Left lung (tissue), 10 donors: Measurements from ENCODE around the gene ABHD3. TPM values are rescaled to one million over a fixed set of nuclear protein-coding genes. Genes with fewer than 3 reads are reported as not detected.
"Not testable (repeated sequence)": the region's sequence is repeated elsewhere in the genome, so short reads cannot be mapped to it uniquely, and the experiment has no call there.

ENCODE experiments used
- ATAC-seq: fragments of 200-7000 bp; cut with Tn5 transposase; one replicate; pipeline ENCODE4 v1.9.1; 2020; ENCODE audit warnings: moderate library complexity
- DNase-seq, 4 donors: peaks; one replicate each; pipeline ENCODE4 v3.0.0-alpha.2; 2013 to 2020
- H3K27ac ChIP-seq, 2 donors: fragments of 200-600 bp; sonication (generic) in 1 of 2; one replicate each; pipeline versions ENCODE4 v1.5.0 to v1.8.0; 2020 to 2021
- H3K27me3 ChIP-seq, 2 donors: fragments of 200-600 bp; sonication (generic) in 1 of 2; one replicate each; pipeline versions ENCODE4 v1.5.0 to v1.8.0; 2020 to 2021
- H3K36me3 ChIP-seq, 2 donors: fragments of 200-600 bp; sonication (generic) in 1 of 2; one replicate each; pipeline versions ENCODE4 v1.5.0 to v1.8.0; 2020 to 2021
- H3K4me1 ChIP-seq, 2 donors: fragments of 200-600 bp; one replicate each; pipeline ENCODE4 v1.8.0; 2021
- H3K4me3 ChIP-seq, 2 donors: fragments of 200-600 bp; sonication (generic) in 1 of 2; one replicate each; pipeline versions ENCODE4 v1.5.0 to v1.8.0; 2020 to 2021; ENCODE audit warnings: mild to moderate bottlenecking in 1 of 2
- H3K9me3 ChIP-seq, 2 donors: fragments of 200-600 bp; sonication (generic) in 1 of 2; one replicate each; pipeline versions ENCODE4 v1.5.0 to v1.8.0; 2020 to 2021
- intact Hi-C, 2 donors: fragments of 100-400 bp; cut with DNase I; formaldehyde crosslinking; loops; one replicate each; pipeline versions ENCODE4 v1.11.2 to v1.14.2; 2022
- polyA plus RNA-seq, 6 donors: library from polyadenylated mRNA; unstranded; fragments of 120-200 nt; gene quantifications; one replicate each; pipeline ENCODE4 v1.2.1, GENCODE V29; 2013; ENCODE audit not compliant: insufficient read length in 6 of 6
- total RNA-seq, 2 donors: library from RNA; stranded (reverse); fragmentation: NEBNext Ultra II Directional; extraction: Animal tissue kit (Norgen Biotek cat#: 25700); gene quantifications; one replicate each; pipeline ENCODE4 v1.2.1, GENCODE V29; 2021
- TF ChIP-seq, protein P1 (sequence below), 2 donors: fragments of 200-600 bp; sonication (generic) in 1 of 2; IDR thresholded peaks; one replicate each; pipeline versions ENCODE4 v1.5.0 to v1.8.0; 2021; ENCODE audit warnings: antibody characterized with exemption in 2 of 2
- donor health status: DM: no; HTN: yes; CAD: no.
- donor health status: DM: no; HTN: no; CAD: no.

The ABHD3 gene
- total and polyA plus RNA-seq, 8 donors = 22.1 to 37.5 (median 27.9) TPM

DNA sequence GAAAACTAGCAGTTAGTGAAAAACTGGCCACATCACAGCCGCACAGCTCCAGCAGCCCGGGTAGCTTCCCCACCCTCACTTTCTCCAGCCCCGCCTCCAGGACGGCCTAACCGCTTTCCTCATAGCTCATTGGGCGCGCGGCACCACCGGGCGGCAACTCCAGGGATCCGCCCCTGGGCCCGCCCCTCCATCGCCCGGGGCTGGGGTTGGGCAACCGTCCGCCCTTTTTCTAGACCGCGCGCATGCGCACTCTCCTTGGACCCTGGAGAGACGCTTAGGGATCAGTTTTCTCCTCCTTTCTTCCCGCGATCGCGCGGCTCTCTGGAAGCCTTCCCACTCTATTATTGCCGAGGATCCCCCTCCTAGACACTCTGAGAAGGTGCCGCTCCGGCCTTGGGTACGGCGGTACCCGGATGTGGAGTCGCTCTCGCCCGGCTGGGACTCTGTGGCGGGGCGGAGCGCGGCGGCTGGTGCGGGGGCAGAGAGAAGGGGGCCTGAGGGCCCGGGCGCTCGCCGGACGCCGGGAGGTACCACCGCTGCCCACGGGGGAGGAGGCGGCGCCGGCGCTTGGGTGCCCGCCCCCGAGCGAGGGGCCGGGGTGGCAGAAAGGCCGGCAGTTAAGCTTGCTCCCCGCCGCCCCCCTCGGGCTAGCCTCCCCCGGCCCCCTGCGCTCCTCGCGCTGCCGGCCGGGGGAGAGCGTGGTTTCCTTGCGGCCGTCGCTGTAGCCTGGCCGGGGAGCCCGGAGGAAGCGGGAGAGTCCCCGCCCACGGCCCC lies 36.2 kb upstream of the ABHD3 start, which contains the start of gene MIB1:
Gene MIB1, plus strand, starts transcription at position 255 of the 774 bp plus-strand sequence. CDS start 792 bp downstream, outside the sequence.
- H3K27ac ChIP-seq = peak within 1 kb of the TSS; percentile 97 to 98
- H3K36me3 ChIP-seq = no peaks in the 10 kb centered on the region
- ATAC-seq = peak; percentile 99
- no peaks in the 10 kb centered on the region for H3K27me3 ChIP-seq
- peaks cover 7 to 36% of the 10 kb centered on the region in 2 donors for H3K4me1 ChIP-seq
- peak within 1 kb of the TSS; percentile 93 to 95 for H3K4me3 ChIP-seq
- DNase-seq = peak; percentile 98 to 99 (median 99)
- intact Hi-C loops = loop anchor here in 1 of 2 donors (5.0 kb wide), 1 partner anchor 38 kb away; the partner anchor contains the start of gene ABHD3
- H3K9me3 ChIP-seq = no peaks in the 10 kb centered on the region
- TF ChIP-seq, protein P1, sequence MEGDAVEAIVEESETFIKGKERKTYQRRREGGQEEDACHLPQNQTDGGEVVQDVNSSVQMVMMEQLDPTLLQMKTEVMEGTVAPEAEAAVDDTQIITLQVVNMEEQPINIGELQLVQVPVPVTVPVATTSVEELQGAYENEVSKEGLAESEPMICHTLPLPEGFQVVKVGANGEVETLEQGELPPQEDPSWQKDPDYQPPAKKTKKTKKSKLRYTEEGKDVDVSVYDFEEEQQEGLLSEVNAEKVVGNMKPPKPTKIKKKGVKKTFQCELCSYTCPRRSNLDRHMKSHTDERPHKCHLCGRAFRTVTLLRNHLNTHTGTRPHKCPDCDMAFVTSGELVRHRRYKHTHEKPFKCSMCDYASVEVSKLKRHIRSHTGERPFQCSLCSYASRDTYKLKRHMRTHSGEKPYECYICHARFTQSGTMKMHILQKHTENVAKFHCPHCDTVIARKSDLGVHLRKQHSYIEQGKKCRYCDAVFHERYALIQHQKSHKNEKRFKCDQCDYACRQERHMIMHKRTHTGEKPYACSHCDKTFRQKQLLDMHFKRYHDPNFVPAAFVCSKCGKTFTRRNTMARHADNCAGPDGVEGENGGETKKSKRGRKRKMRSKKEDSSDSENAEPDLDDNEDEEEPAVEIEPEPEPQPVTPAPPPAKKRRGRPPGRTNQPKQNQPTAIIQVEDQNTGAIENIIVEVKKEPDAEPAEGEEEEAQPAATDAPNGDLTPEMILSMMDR (IDR thresholded peaks at IDR 0.05) = peak in 1 of 2 donors; percentile 7

DNA sequence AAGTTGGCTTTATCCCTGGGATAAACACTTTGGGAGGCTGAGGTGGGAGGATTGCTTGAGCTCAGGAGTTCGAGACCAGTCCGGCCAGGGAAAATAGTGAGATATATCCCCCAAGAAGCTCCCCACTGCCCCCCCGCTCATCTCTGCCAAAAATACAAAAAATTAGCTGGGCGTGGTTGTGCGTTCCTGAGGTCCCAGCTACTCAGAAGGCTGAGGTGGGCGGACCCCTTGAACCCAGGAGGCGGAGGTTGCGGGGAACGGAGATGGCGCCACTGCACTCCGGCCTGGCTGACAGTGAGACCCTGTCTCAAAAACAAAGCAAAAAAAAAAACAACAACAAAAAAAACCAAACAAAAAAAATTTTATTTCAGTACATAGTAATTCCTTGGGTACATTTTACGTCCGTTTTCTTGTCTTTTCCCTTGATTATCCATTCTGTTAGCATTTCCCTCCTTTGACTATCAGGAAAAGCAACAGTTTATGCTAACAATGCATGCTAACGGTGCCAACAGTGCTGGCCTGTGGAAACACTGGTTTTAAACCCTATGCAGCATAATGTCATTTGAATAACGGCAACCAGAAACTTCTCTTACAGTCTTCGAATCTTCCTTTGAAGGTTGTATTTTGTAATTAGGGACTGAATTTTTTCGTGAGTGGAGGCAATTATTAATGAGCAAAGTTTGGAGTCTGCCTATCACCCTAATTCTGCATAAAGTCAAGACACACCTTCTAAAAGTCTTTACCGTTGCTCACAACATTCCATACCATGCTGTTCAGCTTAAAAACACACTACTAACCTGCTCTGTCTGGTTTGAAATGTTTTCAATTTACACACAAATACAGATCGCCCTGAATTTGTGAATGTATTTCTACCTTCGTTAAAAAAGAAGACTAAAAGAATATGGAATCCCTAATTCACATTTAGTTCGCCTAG lies 35.3 kb upstream of the ABHD3 start:
- Histone ChIP-seq H3K27ac (peak overlapping the region; percentile 97 to 98), H3K27me3 (no peaks in the 10 kb centered on the region), H3K4me1 (peaks cover 7 to 36% of the 10 kb centered on the region in 2 donors), H3K36me3 (no peaks in the 10 kb centered on the region), H3K4me3 (peak overlapping the region in 1 of 2 donors; percentile 93), H3K9me3 (no peaks in the 10 kb centered on the region)
- intact Hi-C loops = loop anchor here in 1 of 2 donors (5.0 to 10.0 kb wide), 2 partner anchors 38 to 55 kb away; partner anchors contain the start of gene ABHD3
- ATAC-seq = peak; percentile 12
- TF ChIP-seq, protein P1 (IDR thresholded peaks at IDR 0.05) = no peak
- peak in 2 of 4 donors; percentile 31 to 36 for DNase-seq

DNA sequence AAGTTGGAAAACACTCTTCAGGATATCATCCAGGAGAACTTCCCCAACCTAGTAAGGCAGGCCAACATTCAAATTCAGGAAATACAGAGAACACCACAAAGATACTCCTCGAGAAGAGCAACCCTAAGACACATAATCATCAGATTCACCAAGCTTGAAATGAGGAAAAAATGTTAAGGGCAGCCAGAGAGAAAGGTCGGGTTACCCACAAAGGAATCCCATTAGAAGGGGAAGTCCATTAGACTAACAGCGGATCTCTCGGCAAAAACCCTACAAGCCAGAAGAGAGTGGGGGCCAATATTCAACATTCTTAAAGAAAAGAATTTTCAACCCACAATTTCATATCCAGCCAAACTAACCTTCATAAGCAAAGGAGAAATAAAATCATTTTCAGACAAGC lies 32.4 kb upstream of the ABHD3 start:
- H3K27me3 ChIP-seq, DNase-seq, H3K27ac ChIP-seq, H3K9me3 ChIP-seq, ATAC-seq, H3K4me3 ChIP-seq, H3K36me3 ChIP-seq: not testable (repeated sequence)
- intact Hi-C loops = loop anchor here in 1 of 2 donors (10.0 kb wide), 1 partner anchor 52 kb away; no protein-coding TSS in a partner anchor
- peaks cover 4 to 17% of the 10 kb centered on the region in 2 donors for H3K4me1 ChIP-seq

DNA sequence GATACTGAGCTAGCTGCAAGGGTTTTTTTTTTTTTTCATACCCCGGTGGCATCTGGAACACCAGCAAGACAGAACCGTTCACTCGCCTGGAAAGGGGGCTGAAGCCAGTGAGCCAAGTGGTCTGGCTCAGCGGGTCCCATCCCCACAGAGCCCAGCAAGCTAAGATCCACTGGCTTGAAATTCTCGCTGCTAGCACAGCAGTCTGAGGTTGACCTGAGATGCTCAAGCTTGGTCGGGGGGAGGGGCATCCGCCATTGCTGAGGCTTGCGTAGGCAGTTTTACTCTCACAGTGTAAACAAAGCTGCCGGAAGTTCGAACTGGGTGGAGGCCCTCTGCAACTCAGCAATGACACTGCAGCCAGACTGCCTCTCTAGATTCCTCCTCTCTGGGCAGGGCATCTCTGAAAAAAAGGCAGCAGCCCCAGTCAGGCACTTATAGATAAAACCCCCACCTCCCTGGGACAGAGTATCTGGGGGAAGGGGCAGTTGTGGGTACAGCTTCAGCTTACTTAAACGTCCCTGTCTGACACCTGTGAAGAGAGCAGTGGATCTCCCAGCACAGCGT lies 31.0 kb upstream of the ABHD3 start:
- no peaks in the 10 kb centered on the region for H3K9me3 ChIP-seq
- H3K27ac ChIP-seq = peak overlapping the region; percentile 26 to 42
- TF ChIP-seq, protein P1 (IDR thresholded peaks at IDR 0.05) = no peak
- peaks cover 4 to 13% of the 10 kb centered on the region in 2 donors for H3K4me1 ChIP-seq
- DNase-seq (peak in 2 of 4 donors; percentile 48 to 52), ATAC-seq (peak; percentile 14)
- no peaks in the 10 kb centered on the region for H3K27me3 ChIP-seq
- H3K36me3 ChIP-seq = no peaks in the 10 kb centered on the region
- H3K4me3 ChIP-seq = no peak overlapping the region
- intact Hi-C loops = loop anchor here in 1 of 2 donors (10.0 kb wide), 1 partner anchor 51 kb away; no protein-coding TSS in a partner anchor

DNA sequence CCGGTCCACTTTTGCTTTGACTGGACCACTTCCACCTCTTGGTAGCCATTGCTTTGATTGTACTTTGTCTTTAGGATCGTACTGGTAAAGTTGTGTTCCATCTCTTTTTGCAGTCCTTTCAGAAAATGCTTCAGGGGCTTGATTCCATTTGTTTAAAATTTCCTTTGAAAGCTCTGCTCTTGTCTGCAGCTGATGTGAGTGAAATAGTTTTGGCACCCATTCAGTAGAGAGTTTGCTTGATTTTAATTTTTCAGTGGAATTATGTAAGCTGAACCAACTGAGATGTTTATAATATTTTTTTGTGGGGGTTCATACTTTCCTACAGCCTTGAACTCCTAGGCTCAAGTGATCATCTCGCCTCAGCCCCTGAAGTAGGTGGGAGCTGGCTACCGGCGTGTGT lies 28.4 kb upstream of the ABHD3 start:
- Histone ChIP-seq H3K27ac (no peak overlapping the region), H3K4me3 (no peak overlapping the region), H3K9me3 (no peaks in the 10 kb centered on the region), H3K27me3 (no peaks in the 10 kb centered on the region), H3K36me3 (no peaks in the 10 kb centered on the region), H3K4me1 (no peaks in the 10 kb centered on the region)
- intact Hi-C loops = loop anchor here in 1 of 2 donors (10.0 kb wide), 1 partner anchor 48 kb away; no protein-coding TSS in a partner anchor
- ATAC-seq (no peak), DNase-seq (peak in 2 of 4 donors; percentile 16 to 20)
- TF ChIP-seq, protein P1 (IDR thresholded peaks at IDR 0.05) = no peak
